GM12878 (cell line): ENCODE measurements around the gene ADAMTSL4.

Experiments used
- BHLHE40 ChIP-seq, 2 experiments: fragments of 450-650 bp in 1 of 2; IDR thresholded peaks; 2 replicates each; pipeline ENCODE4 v1.6.1; 2011 to 2017; ENCODE audit warnings: low read depth in 2 of 2, borderline replicate concordance in 1 of 2, improper control_type of control experiment in 1 of 2, low read length in 1 of 2, mild to moderate bottlenecking in 1 of 2
- CREB1 ChIP-seq: IDR thresholded peaks from 2 replicates; pipeline ENCODE4 v1.6.1; 2012; ENCODE audit warnings: low read depth, mild to moderate bottlenecking, inconsistent platforms
- EP300 ChIP-seq, 2 experiments: fragments of 150-350 bp in 1 of 2; IDR thresholded peaks; 2 replicates each; pipeline ENCODE4 v1.6.1; 2011 to 2012; ENCODE audit warnings: low read depth in 2 of 2, low read length in 2 of 2, borderline replicate concordance in 1 of 2, improper control_type of control experiment in 1 of 2, inconsistent platforms in 1 of 2; ENCODE audit not compliant: control insufficient read depth in 1 of 2
- EZH2 ChIP-seq: IDR thresholded peaks from 2 replicates; pipeline ENCODE4 v1.6.1; 2012; ENCODE audit warnings: low read depth, mild to moderate bottlenecking, control low read depth, inconsistent platforms, low read length, borderline replicate concordance; ENCODE audit not compliant: control insufficient read depth
- GABPA ChIP-seq: IDR thresholded peaks from 2 replicates; pipeline ENCODE4 v1.6.1; 2014; ENCODE audit warnings: antibody characterized with exemption, low read depth, mild to moderate bottlenecking, inconsistent platforms
- JUNB ChIP-seq: IDR thresholded peaks from 2 replicates; pipeline ENCODE4 v1.6.1; 2016; ENCODE audit warnings: antibody characterized with exemption, mild to moderate bottlenecking
- MXI1 ChIP-seq: fragments of 150-350 bp; IDR thresholded peaks from 2 replicates; pipeline ENCODE4 v1.6.1; 2011; ENCODE audit warnings: low read depth, mild to moderate bottlenecking, inconsistent platforms, low read length, improper control_type of control experiment
- ZNF274 ChIP-seq: IDR thresholded peaks from one replicate; pipeline ENCODE4 v1.8.0; 2011; ENCODE audit not compliant: insufficient read length, insufficient read depth
- TF ChIP-seq, protein P1 (sequence below), 3 experiments: IDR thresholded peaks in 2 of 3; conservative IDR thresholded peaks in 1 of 3; 2 replicates each; pipeline ENCODE4 v1.5.1; 2011; ENCODE audit warnings: low read depth in 3 of 3, low read length in 3 of 3, mild to moderate bottlenecking in 3 of 3, control low read depth in 2 of 3, moderate library complexity in 2 of 3, inconsistent platforms in 1 of 3, mixed read lengths in 1 of 3; ENCODE audit not compliant: control insufficient read depth in 2 of 3, insufficient read depth in 1 of 3; ENCODE audit errors: extremely low read depth in 1 of 3
- TF ChIP-seq, protein P2 (sequence below): fragments of 450-650 bp; formaldehyde crosslinking; IDR thresholded peaks from 2 replicates; pipeline ENCODE4 v1.4.0; 2022; ENCODE audit warnings: mild to moderate bottlenecking, moderate library complexity
- TF ChIP-seq, protein P3 (sequence below): IDR thresholded peaks from 2 replicates; pipeline ENCODE4 v1.6.1; 2011; ENCODE audit warnings: borderline replicate concordance, low read depth, mild to moderate bottlenecking, moderate library complexity, low read length; ENCODE audit not compliant: insufficient read depth, poor library complexity, severe bottlenecking

DNA sequence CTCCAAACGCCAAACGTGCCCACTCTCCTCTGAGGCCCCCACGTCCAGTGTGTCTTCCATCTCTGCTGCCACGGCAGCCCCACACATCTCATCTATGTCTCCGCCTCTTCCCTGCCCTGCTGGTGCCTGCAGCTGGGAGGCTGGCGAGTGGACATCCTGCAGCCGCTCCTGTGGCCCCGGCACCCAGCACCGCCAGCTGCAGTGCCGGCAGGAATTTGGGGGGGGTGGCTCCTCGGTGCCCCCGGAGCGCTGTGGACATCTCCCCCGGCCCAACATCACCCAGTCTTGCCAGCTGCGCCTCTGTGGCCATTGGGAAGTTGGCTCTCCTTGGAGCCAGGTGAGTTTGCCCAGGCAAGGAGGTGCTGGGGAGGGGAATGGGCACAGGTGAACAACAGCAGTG lies 8.6 kb downstream of the ADAMTSL4 start:
- no peak for TF ChIP-seq CREB1
- TF ChIP-seq, protein P1, sequence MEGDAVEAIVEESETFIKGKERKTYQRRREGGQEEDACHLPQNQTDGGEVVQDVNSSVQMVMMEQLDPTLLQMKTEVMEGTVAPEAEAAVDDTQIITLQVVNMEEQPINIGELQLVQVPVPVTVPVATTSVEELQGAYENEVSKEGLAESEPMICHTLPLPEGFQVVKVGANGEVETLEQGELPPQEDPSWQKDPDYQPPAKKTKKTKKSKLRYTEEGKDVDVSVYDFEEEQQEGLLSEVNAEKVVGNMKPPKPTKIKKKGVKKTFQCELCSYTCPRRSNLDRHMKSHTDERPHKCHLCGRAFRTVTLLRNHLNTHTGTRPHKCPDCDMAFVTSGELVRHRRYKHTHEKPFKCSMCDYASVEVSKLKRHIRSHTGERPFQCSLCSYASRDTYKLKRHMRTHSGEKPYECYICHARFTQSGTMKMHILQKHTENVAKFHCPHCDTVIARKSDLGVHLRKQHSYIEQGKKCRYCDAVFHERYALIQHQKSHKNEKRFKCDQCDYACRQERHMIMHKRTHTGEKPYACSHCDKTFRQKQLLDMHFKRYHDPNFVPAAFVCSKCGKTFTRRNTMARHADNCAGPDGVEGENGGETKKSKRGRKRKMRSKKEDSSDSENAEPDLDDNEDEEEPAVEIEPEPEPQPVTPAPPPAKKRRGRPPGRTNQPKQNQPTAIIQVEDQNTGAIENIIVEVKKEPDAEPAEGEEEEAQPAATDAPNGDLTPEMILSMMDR (IDR thresholded peaks at IDR 0.05 in 2 of 3, conservative IDR thresholded peaks at IDR 0.05 in 1 of 3; ENCODE audit: control insufficient read depth in 2 of 3, extremely low read depth in 1 of 3, insufficient read depth in 1 of 3, low read depth in 3 of 3, low read length in 3 of 3) = no peak
- TF ChIP-seq BHLHE40 (IDR thresholded peaks at IDR 0.05; ENCODE audit: borderline replicate concordance in 1 of 2, low read depth in 2 of 2, low read length in 1 of 2) = no peak
- no peak for TF ChIP-seq GABPA
- TF ChIP-seq ZNF274 = no peak
- TF ChIP-seq EP300 (IDR thresholded peaks at IDR 0.05; ENCODE audit: borderline replicate concordance in 1 of 2, control insufficient read depth in 1 of 2, low read depth in 2 of 2, low read length in 2 of 2) = no peak
- TF ChIP-seq MXI1 = no peak
- TF ChIP-seq, protein P2, sequence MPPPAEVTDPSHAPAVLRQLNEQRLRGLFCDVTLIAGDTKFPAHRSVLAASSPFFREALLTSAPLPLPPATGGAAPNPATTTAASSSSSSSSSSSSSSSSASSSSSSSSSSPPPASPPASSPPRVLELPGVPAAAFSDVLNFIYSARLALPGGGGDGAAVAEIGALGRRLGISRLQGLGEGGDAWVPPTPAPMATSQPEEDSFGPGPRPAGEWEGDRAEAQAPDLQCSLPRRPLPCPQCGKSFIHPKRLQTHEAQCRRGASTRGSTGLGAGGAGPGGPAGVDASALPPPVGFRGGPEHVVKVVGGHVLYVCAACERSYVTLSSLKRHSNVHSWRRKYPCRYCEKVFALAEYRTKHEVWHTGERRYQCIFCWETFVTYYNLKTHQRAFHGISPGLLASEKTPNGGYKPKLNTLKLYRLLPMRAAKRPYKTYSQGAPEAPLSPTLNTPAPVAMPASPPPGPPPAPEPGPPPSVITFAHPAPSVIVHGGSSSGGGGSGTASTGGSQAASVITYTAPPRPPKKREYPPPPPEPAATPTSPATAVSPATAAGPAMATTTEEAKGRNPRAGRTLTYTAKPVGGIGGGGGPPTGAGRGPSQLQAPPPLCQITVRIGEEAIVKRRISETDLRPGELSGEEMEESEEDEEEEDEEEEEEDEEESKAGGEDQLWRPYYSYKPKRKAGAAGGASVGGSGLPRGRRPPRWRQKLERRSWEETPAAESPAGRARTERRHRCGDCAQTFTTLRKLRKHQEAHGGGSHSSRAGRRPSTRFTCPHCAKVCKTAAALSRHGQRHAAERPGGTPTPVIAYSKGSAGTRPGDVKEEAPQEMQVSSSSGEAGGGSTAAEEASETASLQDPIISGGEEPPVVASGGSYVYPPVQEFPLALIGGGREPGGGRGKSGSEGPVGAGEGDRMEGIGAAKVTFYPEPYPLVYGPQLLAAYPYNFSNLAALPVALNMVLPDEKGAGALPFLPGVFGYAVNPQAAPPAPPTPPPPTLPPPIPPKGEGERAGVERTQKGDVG (CRISPR knock-in tag) = no peak
- TF ChIP-seq JUNB = no peak
- TF ChIP-seq, protein P3, sequence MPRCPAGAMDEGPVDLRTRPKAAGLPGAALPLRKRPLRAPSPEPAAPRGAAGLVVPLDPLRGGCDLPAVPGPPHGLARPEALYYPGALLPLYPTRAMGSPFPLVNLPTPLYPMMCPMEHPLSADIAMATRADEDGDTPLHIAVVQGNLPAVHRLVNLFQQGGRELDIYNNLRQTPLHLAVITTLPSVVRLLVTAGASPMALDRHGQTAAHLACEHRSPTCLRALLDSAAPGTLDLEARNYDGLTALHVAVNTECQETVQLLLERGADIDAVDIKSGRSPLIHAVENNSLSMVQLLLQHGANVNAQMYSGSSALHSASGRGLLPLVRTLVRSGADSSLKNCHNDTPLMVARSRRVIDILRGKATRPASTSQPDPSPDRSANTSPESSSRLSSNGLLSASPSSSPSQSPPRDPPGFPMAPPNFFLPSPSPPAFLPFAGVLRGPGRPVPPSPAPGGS = no peak
- TF ChIP-seq EZH2 = no peak
